CD14-positive monocyte (primary cell): ENCODE data around the gene GPR37L1. TPM values are rescaled to one million over a fixed set of nuclear protein-coding genes. Genes with fewer than 3 reads are reported as not detected.
A peak's percentile ranks its signal among the peaks of the same experiment; 100 is the strongest.

Source experiments
- DNase-seq, 3 donors: peaks; one replicate each; pipeline ENCODE4 v3.0.0-alpha.2; 2011 to 2022
- H2AFZ ChIP-seq: 2 replicates; pipeline ENCODE4 v1.6.0; 2012; ENCODE audit warnings: mild to moderate bottlenecking, low read depth, low read length, inconsistent platforms; ENCODE audit not compliant: insufficient read depth, poor library complexity, severe bottlenecking
- H3K27ac ChIP-seq, 2 donors: 1 replicate in 1 of 2; 2 replicates in 1 of 2; pipeline ENCODE4 v1.5.1; 2012 to 2013; ENCODE audit warnings: low read length in 2 of 2, control low read depth in 1 of 2, inconsistent platforms in 1 of 2, low read depth in 1 of 2, mild to moderate bottlenecking in 1 of 2
- H3K27me3 ChIP-seq, 2 donors: one replicate each; pipeline versions ENCODE4 v1.6.0 to v1.6.1; 2011 to 2013; ENCODE audit warnings: low read length in 2 of 2; ENCODE audit not compliant: control insufficient read depth in 2 of 2, insufficient read depth in 2 of 2
- H3K36me3 ChIP-seq, 2 donors: replicated peaks in 1 of 2; 1 replicate in 1 of 2; 2 replicates in 1 of 2; pipeline versions ENCODE4 v1.5.1 to v1.6.1; 2012 to 2013; ENCODE audit warnings: low read length in 2 of 2, control low read depth in 1 of 2, inconsistent platforms in 1 of 2, mild to moderate bottlenecking in 1 of 2; ENCODE audit not compliant: insufficient read depth in 2 of 2, control insufficient read depth in 1 of 2
- H3K4me1 ChIP-seq, 2 donors: 1 replicate in 1 of 2; 2 replicates in 1 of 2; pipeline versions ENCODE4 v1.5.1 to v1.6.1; 2012 to 2013; ENCODE audit warnings: low read length in 2 of 2, control low read depth in 1 of 2, inconsistent platforms in 1 of 2, mild to moderate bottlenecking in 1 of 2, moderate library complexity in 1 of 2; ENCODE audit not compliant: insufficient read depth in 2 of 2, control insufficient read depth in 1 of 2
- H3K4me2 ChIP-seq: replicated peaks from 2 replicates; pipeline ENCODE3; 2012; ENCODE audit warnings: low read length, moderate library complexity, mild to moderate bottlenecking; ENCODE audit not compliant: poor library complexity, severe bottlenecking; ENCODE audit errors: extremely low read depth
- H3K4me3 ChIP-seq, 3 experiments: fragments of 200-600 bp in 1 of 3; sonication (generic) in 1 of 3; replicated peaks in 1 of 3; 1 replicate in 2 of 3; 2 replicates in 1 of 3; pipeline ENCODE4 v1.5.1; 2011 to 2013; ENCODE audit warnings: low read length in 3 of 3, mild to moderate bottlenecking in 3 of 3, control low read depth in 2 of 3, low read depth in 2 of 3, inconsistent platforms in 1 of 3, moderate library complexity in 1 of 3
- H3K79me2 ChIP-seq: 2 replicates; pipeline ENCODE4 v1.6.0; 2012; ENCODE audit warnings: mild to moderate bottlenecking, control low read depth, inconsistent platforms, low read length, moderate library complexity; ENCODE audit not compliant: insufficient read depth
- H3K9ac ChIP-seq: 2 replicates; pipeline ENCODE4 v1.6.0; 2017; ENCODE audit warnings: low read length, mild to moderate bottlenecking; ENCODE audit not compliant: insufficient read depth, poor library complexity, severe bottlenecking
- H3K9me3 ChIP-seq, 2 donors: replicated peaks in 1 of 2; 1 replicate in 1 of 2; 2 replicates in 1 of 2; pipeline versions ENCODE4 v1.5.1 to v1.6.1; 2012 to 2013; ENCODE audit warnings: low read length in 2 of 2, control low read depth in 1 of 2; ENCODE audit not compliant: control insufficient read depth in 1 of 2, insufficient read depth in 1 of 2
- H4K20me1 ChIP-seq: 2 replicates; pipeline ENCODE4 v1.6.0; 2012; ENCODE audit warnings: mild to moderate bottlenecking, low read length, control low read depth, moderate library complexity; ENCODE audit not compliant: insufficient read depth
- H3K27ac Mint-ChIP-seq, 7 donors: one replicate each; pipeline ENCODE4 v1.8.0; 2020; ENCODE audit warnings: mild to moderate bottlenecking in 7 of 7, mixed read lengths in 7 of 7, moderate library complexity in 6 of 7, inconsistent platforms in 2 of 7
- H3K27me3 Mint-ChIP-seq, 3 donors: one replicate each; pipeline ENCODE4 v1.8.0; 2021 to 2022; ENCODE audit warnings: low read depth in 3 of 3, mild to moderate bottlenecking in 3 of 3, mixed read lengths in 3 of 3, moderate library complexity in 3 of 3, inconsistent platforms in 1 of 3
- H3K36me3 Mint-ChIP-seq, 2 donors: one replicate each; pipeline ENCODE4 v1.8.0; 2020; ENCODE audit warnings: mixed read lengths in 2 of 2, inconsistent platforms in 1 of 2, mild to moderate bottlenecking in 1 of 2
- H3K4me1 Mint-ChIP-seq: one replicate; pipeline ENCODE4 v1.8.0; 2020; ENCODE audit warnings: mild to moderate bottlenecking, mixed read lengths
- H3K4me3 Mint-ChIP-seq, 2 donors: one replicate each; pipeline ENCODE4 v1.8.0; 2020; ENCODE audit warnings: mild to moderate bottlenecking in 2 of 2, mixed read lengths in 2 of 2, moderate library complexity in 1 of 2
- H3K9me3 Mint-ChIP-seq, 7 donors: one replicate each; pipeline ENCODE4 v1.8.0; 2020 to 2022; ENCODE audit warnings: mixed read lengths in 7 of 7, mild to moderate bottlenecking in 6 of 7, moderate library complexity in 6 of 7, inconsistent platforms in 2 of 7
- CTCF ChIP-seq: fragments of 200-600 bp; IDR thresholded peaks from one replicate; pipeline ENCODE4 v1.8.0; 2022; ENCODE audit warnings: antibody characterized with exemption, mild to moderate bottlenecking
- WGBS: methylation state at CpG from one replicate; pipeline ENCODE4 v1.1.5; 2013; ENCODE audit warnings: missing lambda C conversion rate; ENCODE audit not compliant: insufficient coverage; 5-methylcytosine and 5-hydroxymethylcytosine counted together
- intact Hi-C, 2 donors: fragments of 100-400 bp; cut with micrococcal nuclease; formaldehyde crosslinking; loops; one replicate each; pipeline versions ENCODE4 v1.15.0 to v1.15.1; 2023
- polyA plus RNA-seq, 3 donors: library from polyadenylated mRNA; depleted of rRNA in 1 of 3; unstranded in 2 of 3; stranded (reverse) in 1 of 3; fragments of 300-500 nt in 2 of 3; fragments of >200 nt in 1 of 3; fragmentation: Illumina TruSeq in 2 of 3; gene quantifications; 1 replicate in 2 of 3; 2 replicates in 1 of 3; pipeline ENCODE4 v1.2.3, GENCODE V29; 2012 to 2021

The GPR37L1 gene
- polyA plus RNA-seq, 3 donors, result 0.06 to 0.13 TPM; not detected in 1

DNA sequence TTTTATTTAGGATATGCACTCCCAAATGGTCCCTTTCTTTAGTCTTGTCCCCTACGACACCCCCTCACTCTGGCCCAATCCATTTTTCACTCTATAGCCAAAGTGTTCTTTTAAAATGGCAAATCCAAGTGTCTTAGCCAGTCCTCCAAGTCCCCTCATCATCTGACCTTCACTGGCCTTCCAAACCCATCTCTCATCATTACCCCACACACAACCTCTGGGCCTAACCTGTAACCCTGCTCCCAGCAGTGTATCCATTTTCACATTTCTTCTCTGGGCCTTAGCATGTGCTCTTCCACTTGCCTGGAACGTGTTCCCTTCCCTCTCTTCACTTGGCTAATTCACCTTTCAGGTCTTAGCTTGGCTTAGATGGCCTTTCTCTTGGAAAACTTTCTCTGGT, 28.3 kb downstream of the GPR37L1 start:
- Histone ChIP-seq H3K27me3 (no peaks in the 10 kb centered on the region), H3K27ac (no peak overlapping the region), H3K36me3 (peaks cover 43 to 78% of the 10 kb centered on the region in 2 donors), H3K9ac (no peak overlapping the region), H4K20me1 (no peaks in the 10 kb centered on the region), H2AFZ (no peak overlapping the region), H3K4me1 (peaks cover 9 to 14% of the 10 kb centered on the region in 2 donors), H3K79me2 (peaks cover 16% of the 10 kb centered on the region), H3K9me3 (no peaks in the 10 kb centered on the region), H3K4me3 (no peak overlapping the region), H3K4me2 (no peak overlapping the region)
- 88% methylated on average over 2 of the region's 2 CpGs for whole genome bisulfite sequencing
- DNase-seq, result no peak
- TF ChIP-seq CTCF, result no peak
- Mint-ChIP-seq H3K4me1 (peaks cover 15% of the 10 kb centered on the region), H3K27ac (no peak overlapping the region), H3K36me3 (peaks cover 46 to 81% of the 10 kb centered on the region in 2 donors), H3K9me3 (no peaks in the 10 kb centered on the region), H3K27me3 (no peaks in the 10 kb centered on the region), H3K4me3 (no peak overlapping the region)
- intact Hi-C loops, result no loop called here

DNA sequence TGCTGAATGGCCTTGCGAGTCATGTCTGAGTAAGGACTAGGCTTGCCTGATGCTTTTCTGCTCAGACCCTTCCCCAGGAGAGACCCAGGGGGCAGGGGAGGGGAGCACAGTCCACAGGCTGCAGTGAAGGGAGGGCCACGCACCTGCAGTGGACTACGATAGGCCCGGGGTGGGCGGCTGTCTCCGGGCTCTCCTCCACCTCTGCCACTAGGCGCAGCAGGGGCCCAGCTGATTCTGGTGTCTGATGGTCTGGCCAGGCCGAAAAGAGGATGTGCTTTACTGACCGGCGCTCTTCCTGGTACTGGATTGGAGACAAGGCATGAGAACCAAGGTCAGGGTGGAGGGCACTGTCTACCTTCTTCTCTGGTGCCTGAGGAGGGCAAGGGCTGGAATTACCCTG, 29.7 kb downstream of the GPR37L1 start:
- Histone ChIP-seq H4K20me1 (no peaks in the 10 kb centered on the region), H3K4me2 (no peak overlapping the region), H3K4me1 (peaks cover 9 to 14% of the 10 kb centered on the region in 2 donors), H3K27me3 (no peaks in the 10 kb centered on the region), H3K9me3 (no peaks in the 10 kb centered on the region), H3K79me2 (peaks cover 28% of the 10 kb centered on the region), H3K9ac (no peak overlapping the region), H3K36me3 (peaks cover 42 to 80% of the 10 kb centered on the region in 2 donors), H2AFZ (no peak overlapping the region), H3K4me3 (no peak overlapping the region), H3K27ac (no peak overlapping the region)
- WGBS, result 89% methylated on average over 8 of the region's 10 CpGs
- no peak for DNase-seq
- Mint-ChIP-seq H3K4me3 (no peak overlapping the region), H3K36me3 (peaks cover 44 to 86% of the 10 kb centered on the region in 2 donors), H3K27ac (peak overlapping the region in 3 of 7 donors; percentile 11 to 58 (median 54)), H3K4me1 (peaks cover 20% of the 10 kb centered on the region), H3K9me3 (no peaks in the 10 kb centered on the region), H3K27me3 (no peaks in the 10 kb centered on the region)
- intact Hi-C loops, result no loop called here
- TF ChIP-seq CTCF, result no peak
